IMR-90 (cell line): ENCODE measurements around the gene SDC4. TPM values are rescaled to one million over a fixed set of nuclear protein-coding genes. Genes with fewer than 3 reads are reported as not detected.
A peak's percentile ranks its signal among the peaks of the same experiment; 100 is the strongest.

Source experiments
- ATAC-seq: fragments of 200-7000 bp; cut with Tn5 transposase; 2 replicates; pipeline ENCODE4 v1.9.1; 2020; ENCODE audit warnings: low read depth, mild to moderate bottlenecking, moderate library complexity
- BruUV-seq: library from RNA; stranded (reverse); fragments of 400-500 nt; replicated peaks from 2 replicates; lab custom pipeline; 2021; lab: Mats Ljungman, UMichigan
- CTCF ChIA-PET: fragments of 300-600 bp; formaldehyde crosslinking; extraction: SDS; loops from one replicate; lab custom pipeline; 2021; ENCODE audit warnings: antibody characterized with exemption; lab: Yijun Ruan, JAX
- POLR2A ChIA-PET: fragments of 300-600 bp; sonication (Branson Sonifier 250); formaldehyde crosslinking; loops from one replicate; lab custom pipeline; 2022; ENCODE audit warnings: antibody characterized with exemption; ENCODE audit not compliant: unreplicated experiment; lab: Charles Lee
- DNase-seq: peaks from one replicate; pipeline ENCODE4 v3.0.0; 2013
- H2AFZ ChIP-seq: replicated peaks from 2 replicates; pipeline ENCODE3; 2013; ENCODE audit warnings: low read length, mild to moderate bottlenecking; ENCODE audit not compliant: poor library complexity
- H2AK5ac ChIP-seq: 2 replicates; pipeline ENCODE4 v1.6.1; 2013; ENCODE audit warnings: low read depth, low read length, inconsistent platforms
- H2AK9ac ChIP-seq: replicated peaks from 2 replicates; pipeline ENCODE3; 2013; ENCODE audit warnings: mild to moderate bottlenecking, low read depth, low read length, moderate library complexity; ENCODE audit not compliant: poor library complexity
- H2BK120ac ChIP-seq: 2 replicates; pipeline ENCODE4 v1.6.1; 2013; ENCODE audit warnings: low read depth, low read length, inconsistent platforms
- H2BK15ac ChIP-seq: 3 replicates; pipeline ENCODE4 v1.6.1; 2013; ENCODE audit warnings: low read depth, low read length, inconsistent platforms
- H2BK20ac ChIP-seq: 2 replicates; pipeline ENCODE4 v1.6.1; 2013; ENCODE audit warnings: low read depth, mild to moderate bottlenecking, inconsistent platforms, low read length, moderate library complexity
- H2BK5ac ChIP-seq: 2 replicates; pipeline ENCODE4 v1.6.1; 2013; ENCODE audit warnings: mild to moderate bottlenecking, low read depth, low read length, inconsistent platforms; ENCODE audit not compliant: poor library complexity, severe bottlenecking
- H3K14ac ChIP-seq: replicated peaks from 2 replicates; pipeline ENCODE4 v1.6.1; 2013; ENCODE audit warnings: low read depth, low read length, inconsistent platforms
- H3K18ac ChIP-seq: 2 replicates; pipeline ENCODE4 v1.6.1; 2013; ENCODE audit warnings: low read depth, low read length, control low read depth
- H3K23ac ChIP-seq: 2 replicates; pipeline ENCODE4 v1.6.1; 2013; ENCODE audit warnings: low read depth, low read length, inconsistent platforms
- H3K27ac ChIP-seq: 2 replicates; pipeline ENCODE4 v1.5.1; 2013; ENCODE audit warnings: mild to moderate bottlenecking, control low read depth, low read length; ENCODE audit not compliant: insufficient read depth
- H3K27me3 ChIP-seq: 2 replicates; pipeline ENCODE4 v1.6.1; 2013; ENCODE audit warnings: low read length; ENCODE audit not compliant: control insufficient read depth, insufficient read depth
- H3K36me3 ChIP-seq: 2 replicates; pipeline ENCODE4 v1.6.1; 2013; ENCODE audit warnings: low read length, mixed read lengths; ENCODE audit not compliant: control insufficient read depth, insufficient read depth
- H3K4ac ChIP-seq: 2 replicates; pipeline ENCODE4 v1.6.1; 2013; ENCODE audit warnings: low read depth, low read length, inconsistent platforms
- H3K4me1 ChIP-seq: 2 replicates; pipeline ENCODE4 v1.6.1; 2013; ENCODE audit warnings: low read length, mixed read lengths; ENCODE audit not compliant: control insufficient read depth, insufficient read depth
- H3K4me2 ChIP-seq: 2 replicates; pipeline ENCODE4 v1.6.1; 2013; ENCODE audit warnings: low read depth, mild to moderate bottlenecking, control low read depth, low read length, moderate library complexity
- H3K4me3 ChIP-seq: 2 replicates; pipeline ENCODE4 v1.5.1; 2013; ENCODE audit warnings: low read depth, mild to moderate bottlenecking, control low read depth, low read length, moderate library complexity; ENCODE audit not compliant: insufficient read depth
- H3K56ac ChIP-seq: 2 replicates; pipeline ENCODE4 v1.6.1; 2013; ENCODE audit warnings: low read length, inconsistent platforms; ENCODE audit not compliant: insufficient read depth; ENCODE audit errors: extremely low read depth
- H3K79me1 ChIP-seq, 2 experiments: 2 replicates each; pipeline ENCODE4 v1.6.1; 2013; ENCODE audit warnings: low read length in 2 of 2, inconsistent platforms in 1 of 2, low read depth in 1 of 2
- H3K9ac ChIP-seq: 2 replicates; pipeline ENCODE4 v1.6.1; 2013; ENCODE audit warnings: low read depth, low read length, control low read depth
- H3K9me1 ChIP-seq: 2 replicates; pipeline ENCODE4 v1.6.1; 2013; ENCODE audit warnings: low read length, inconsistent platforms; ENCODE audit not compliant: insufficient read depth
- H3K9me3 ChIP-seq: 2 replicates; pipeline ENCODE4 v1.6.1; 2013; ENCODE audit warnings: low read length; ENCODE audit not compliant: control insufficient read depth, insufficient read depth
- H4K20me1 ChIP-seq: 2 replicates; pipeline ENCODE4 v1.6.1; 2013; ENCODE audit warnings: low read length, inconsistent platforms; ENCODE audit not compliant: insufficient read depth
- H4K5ac ChIP-seq: 2 replicates; pipeline ENCODE4 v1.6.1; 2013; ENCODE audit warnings: mild to moderate bottlenecking, low read depth, low read length, control low read depth
- H4K8ac ChIP-seq, 2 experiments: 2 replicates each; pipeline ENCODE4 v1.6.1; 2013; ENCODE audit warnings: low read depth in 2 of 2, low read length in 2 of 2, control low read depth in 1 of 2, inconsistent platforms in 1 of 2
- H4K91ac ChIP-seq: 2 replicates; pipeline ENCODE4 v1.6.1; 2013; ENCODE audit warnings: low read depth, low read length, inconsistent platforms; ENCODE audit not compliant: insufficient read depth
- CEBPB ChIP-seq: IDR thresholded peaks from 2 replicates; pipeline ENCODE4 v1.6.1; 2012; ENCODE audit warnings: low read depth, low read length, improper control_type of control experiment
- FOS ChIP-seq: fragments of 150-350 bp; IDR thresholded peaks from 2 replicates; pipeline ENCODE4 v1.6.1; 2016; ENCODE audit warnings: low read depth, low read length
- MAFK ChIP-seq: IDR thresholded peaks from 2 replicates; pipeline ENCODE4 v1.6.1; 2012; ENCODE audit warnings: low read depth, low read length, improper control_type of control experiment
- MAZ ChIP-seq: IDR thresholded peaks from 2 replicates; pipeline ENCODE4 v1.6.1; 2012; ENCODE audit warnings: low read depth, mild to moderate bottlenecking, low read length, improper control_type of control experiment, moderate library complexity, borderline replicate concordance
- MXI1 ChIP-seq: IDR thresholded peaks from 2 replicates; pipeline ENCODE4 v1.6.1; 2012; ENCODE audit warnings: low read depth, mild to moderate bottlenecking, low read length, moderate library complexity, borderline replicate concordance
- NFE2L2 ChIP-seq: fragments of 150-350 bp; IDR thresholded peaks from 2 replicates; pipeline ENCODE4 v1.6.1; 2016; ENCODE audit warnings: low read depth, mild to moderate bottlenecking, low read length
- POLR2A ChIP-seq: IDR thresholded peaks from 2 replicates; pipeline ENCODE4 v1.6.1; 2012; ENCODE audit warnings: mild to moderate bottlenecking, low read depth, low read length
- RCOR1 ChIP-seq: IDR thresholded peaks from 2 replicates; pipeline ENCODE4 v1.6.1; 2012; ENCODE audit warnings: mild to moderate bottlenecking, low read length, improper control_type of control experiment; ENCODE audit not compliant: insufficient replicate concordance
- RFX5 ChIP-seq: IDR thresholded peaks from 2 replicates; pipeline ENCODE4 v1.8.0; 2012; ENCODE audit warnings: low read depth, mild to moderate bottlenecking, low read length, moderate library complexity
- SMC3 ChIP-seq: fragments of 150-350 bp; IDR thresholded peaks from 2 replicates; pipeline ENCODE4 v1.6.1; 2016; ENCODE audit warnings: low read depth, mild to moderate bottlenecking, antibody characterized with exemption, low read length, moderate library complexity
- WGBS, 2 experiments: methylation state at CpG; one replicate each; pipeline versions ENCODE4 v1.1.5 to v1.1.7; 2013; ENCODE audit warnings: missing lambda C conversion rate in 2 of 2; ENCODE audit not compliant: insufficient read length in 1 of 2; ENCODE audit errors: extremely low coverage in 2 of 2; 5-methylcytosine and 5-hydroxymethylcytosine counted together
- dilution Hi-C: fragments of 300-500 bp; cut with HindIII; formaldehyde crosslinking; loops from one replicate; pipeline ENCODE4 v1.14.3; 2018; ENCODE audit warnings: low sequenced_read_pairs; ENCODE audit not compliant: unreplicated experiment
- in situ Hi-C: fragments of 300-500 bp; cut with MboI; formaldehyde crosslinking; loops from 3 replicates; pipeline ENCODE4 v1.14.3; 2019; ENCODE audit warnings: low sequenced_read_pairs, inconsistent platforms, mixed read lengths
- intact Hi-C: fragments of 100-400 bp; cut with micrococcal nuclease; formaldehyde crosslinking; loops from 2 replicates; pipeline ENCODE4 v1.10.0; 2022
- polyA plus RNA-seq, 3 experiments: library from polyadenylated mRNA; depleted of rRNA; stranded (reverse); fragments of >200 nt; gene quantifications; 2 replicates each; pipeline ENCODE4 v1.2.3, GENCODE V29; 2012; ENCODE audit warnings: low replicate concordance in 1 of 3
- total RNA-seq: library from RNA; depleted of rRNA; stranded (reverse); fragments of >200 nt; gene quantifications from 2 replicates; pipeline ENCODE4 v1.2.3, GENCODE V29; 2012
- TF ChIP-seq, protein P1 (sequence below): fragments of 150-350 bp; IDR thresholded peaks from 2 replicates; pipeline ENCODE4 v1.6.1; 2017; ENCODE audit warnings: mild to moderate bottlenecking, antibody characterized with exemption, low read length, low read depth
- TF ChIP-seq, protein P2 (sequence below): conservative IDR thresholded peaks from 2 replicates; pipeline ENCODE4 v1.5.1; 2012; ENCODE audit warnings: mild to moderate bottlenecking, low read depth, low read length, improper control_type of control experiment

Gene SDC4
- total and polyA plus RNA-seq, 2 of the 4 experiments (the other 2 are of a cell fraction), result 203 to 265 TPM

DNA sequence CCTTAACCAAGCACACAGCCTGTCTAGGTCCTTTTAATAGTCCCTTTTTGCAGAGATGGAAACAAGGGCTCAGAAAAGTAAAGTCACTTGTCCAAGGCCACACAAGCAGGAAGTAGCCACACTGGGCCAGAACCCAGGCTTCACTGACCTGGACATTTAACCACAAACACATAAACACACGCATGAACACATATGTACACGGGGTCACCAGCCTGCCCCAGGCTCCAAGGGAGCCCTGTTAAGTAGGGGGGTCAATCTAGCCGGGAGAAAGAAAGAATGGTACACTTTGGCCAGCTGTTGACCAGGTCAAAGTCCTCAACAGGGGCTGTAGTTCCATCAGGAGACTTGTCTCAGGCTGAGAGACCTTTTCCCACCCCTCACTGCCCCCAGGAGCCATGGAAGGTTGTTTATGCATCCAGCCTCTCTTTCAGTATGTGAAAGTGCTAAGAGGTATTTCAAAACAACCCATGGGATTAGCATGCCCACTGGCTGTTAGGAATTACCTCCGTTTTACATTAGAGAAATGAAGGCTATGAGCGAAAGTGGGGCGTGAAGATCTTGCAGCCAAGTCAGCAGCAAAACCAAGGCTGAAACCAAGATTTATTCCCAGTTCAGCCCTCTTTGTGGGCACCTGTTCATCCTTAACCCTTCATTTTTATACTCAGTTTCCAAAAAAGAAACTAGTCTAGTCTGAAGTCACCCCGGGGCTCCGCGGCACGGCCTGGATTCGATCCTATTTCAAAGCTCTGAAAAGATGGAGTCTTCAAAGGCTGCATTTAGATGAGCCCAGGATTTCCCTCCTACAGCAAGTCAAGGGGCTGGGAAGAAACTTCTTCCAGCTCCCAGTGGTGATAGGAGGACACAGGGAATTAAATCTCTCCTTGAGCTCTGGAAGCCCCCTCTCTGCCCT lies 9.8 kb downstream of the SDC4 start:
- intact Hi-C loops (loop anchor here (5.0 kb wide), 1 partner anchor 439 kb away; no protein-coding TSS in a partner anchor), dilution Hi-C loops (no loop called here), in situ Hi-C loops (loop anchor here (25.0 kb wide), 1 partner anchor 574 kb away; the partner anchor contains the start of gene PLTP)
- peak overlapping the region; percentile 86 to 94 for H4K8ac ChIP-seq
- H3K9me3 ChIP-seq, result no peaks in the 10 kb centered on the region
- peak overlapping the region; percentile 63 for H2BK15ac ChIP-seq
- H4K91ac ChIP-seq, result peak overlapping the region; percentile 91
- H2BK5ac ChIP-seq, result peak overlapping the region; percentile 95
- peak overlapping the region; percentile 98 for H3K4ac ChIP-seq
- peak overlapping the region; percentile 47 for H3K9ac ChIP-seq
- H2BK120ac ChIP-seq, result peak overlapping the region; percentile 97
- no TSS peak for BruUV-seq
- H3K27ac ChIP-seq, result peak overlapping the region; percentile 97
- peak overlapping the region; percentile 81 for H3K18ac ChIP-seq
- peaks cover 48% of the 10 kb centered on the region for H3K9me1 ChIP-seq
- TF ChIP-seq RFX5 (no peak), CEBPB (0 out of 2 replicates have a peak, but pooled peaks have one; percentile 4), RCOR1 (no peak), SMC3 (no peak), NFE2L2 (no peak), MXI1 (no peak), FOS (no peak), MAFK (no peak), MAZ (0 out of 2 replicates have a peak, but pooled peaks have one; percentile 34), POLR2A (no peak)
- TF ChIP-seq, protein P1, sequence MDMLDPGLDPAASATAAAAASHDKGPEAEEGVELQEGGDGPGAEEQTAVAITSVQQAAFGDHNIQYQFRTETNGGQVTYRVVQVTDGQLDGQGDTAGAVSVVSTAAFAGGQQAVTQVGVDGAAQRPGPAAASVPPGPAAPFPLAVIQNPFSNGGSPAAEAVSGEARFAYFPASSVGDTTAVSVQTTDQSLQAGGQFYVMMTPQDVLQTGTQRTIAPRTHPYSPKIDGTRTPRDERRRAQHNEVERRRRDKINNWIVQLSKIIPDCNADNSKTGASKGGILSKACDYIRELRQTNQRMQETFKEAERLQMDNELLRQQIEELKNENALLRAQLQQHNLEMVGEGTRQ, result no peak
- TF ChIP-seq, protein P2, sequence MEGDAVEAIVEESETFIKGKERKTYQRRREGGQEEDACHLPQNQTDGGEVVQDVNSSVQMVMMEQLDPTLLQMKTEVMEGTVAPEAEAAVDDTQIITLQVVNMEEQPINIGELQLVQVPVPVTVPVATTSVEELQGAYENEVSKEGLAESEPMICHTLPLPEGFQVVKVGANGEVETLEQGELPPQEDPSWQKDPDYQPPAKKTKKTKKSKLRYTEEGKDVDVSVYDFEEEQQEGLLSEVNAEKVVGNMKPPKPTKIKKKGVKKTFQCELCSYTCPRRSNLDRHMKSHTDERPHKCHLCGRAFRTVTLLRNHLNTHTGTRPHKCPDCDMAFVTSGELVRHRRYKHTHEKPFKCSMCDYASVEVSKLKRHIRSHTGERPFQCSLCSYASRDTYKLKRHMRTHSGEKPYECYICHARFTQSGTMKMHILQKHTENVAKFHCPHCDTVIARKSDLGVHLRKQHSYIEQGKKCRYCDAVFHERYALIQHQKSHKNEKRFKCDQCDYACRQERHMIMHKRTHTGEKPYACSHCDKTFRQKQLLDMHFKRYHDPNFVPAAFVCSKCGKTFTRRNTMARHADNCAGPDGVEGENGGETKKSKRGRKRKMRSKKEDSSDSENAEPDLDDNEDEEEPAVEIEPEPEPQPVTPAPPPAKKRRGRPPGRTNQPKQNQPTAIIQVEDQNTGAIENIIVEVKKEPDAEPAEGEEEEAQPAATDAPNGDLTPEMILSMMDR, result no peak
- POLR2A ChIA-PET, result interaction anchor here (0.5 to 2.3 kb wide), 3 partner anchors 9 to 25 kb away, joined by 3 to 11 read pairs (median 4); partner anchors contain the start of genes SDC4 and SYS1
- peak overlapping the region; percentile 89 for H2BK20ac ChIP-seq
- peak overlapping the region; percentile 90 for H3K56ac ChIP-seq
- H4K20me1 ChIP-seq, result peaks cover 40% of the 10 kb centered on the region
- peaks cover 36 to 86% of the 10 kb centered on the region in 2 experiments for H3K79me1 ChIP-seq
- CTCF ChIA-PET, result interaction anchor here (1.1 kb wide), 1 partner anchor 98 kb away, joined by 4 read pairs; no protein-coding TSS in a partner anchor
- H4K5ac ChIP-seq, result peak overlapping the region; percentile 91
- DNase-seq, result no peak
- H3K4me1 ChIP-seq, result peaks cover 57% of the 10 kb centered on the region
- no peak overlapping the region for H3K4me3 ChIP-seq
- ATAC-seq, result peak; percentile 8
- peak overlapping the region; percentile 78 for H2AK9ac ChIP-seq
- peak overlapping the region; percentile 0 for H2AFZ ChIP-seq
- peak overlapping the region; percentile 59 for H3K4me2 ChIP-seq
- peak overlapping the region; percentile 97 for H2AK5ac ChIP-seq
- H3K14ac ChIP-seq, result peak overlapping the region; percentile 74
- H3K36me3 ChIP-seq, result peaks cover 42% of the 10 kb centered on the region
- 80% methylated on average over 3 of the region's 11 CpGs; no CpG with 5 or more reads in 1 of the 2 experiments for WGBS, 2 experiments
- H3K23ac ChIP-seq, result peak overlapping the region; percentile 90
- H3K27me3 ChIP-seq, result no peaks in the 10 kb centered on the region
